Measurements from ENCODE around the gene GLI1. TPM values are rescaled to one million over a fixed set of nuclear protein-coding genes. Genes with fewer than 3 reads are reported as not detected.

The GLI1 gene
- polyA plus RNA-seq, 1 donor (not counting 4 experiments of a cell fraction or from before 2014, with no cell fraction given): 1.0 TPM

DNA sequence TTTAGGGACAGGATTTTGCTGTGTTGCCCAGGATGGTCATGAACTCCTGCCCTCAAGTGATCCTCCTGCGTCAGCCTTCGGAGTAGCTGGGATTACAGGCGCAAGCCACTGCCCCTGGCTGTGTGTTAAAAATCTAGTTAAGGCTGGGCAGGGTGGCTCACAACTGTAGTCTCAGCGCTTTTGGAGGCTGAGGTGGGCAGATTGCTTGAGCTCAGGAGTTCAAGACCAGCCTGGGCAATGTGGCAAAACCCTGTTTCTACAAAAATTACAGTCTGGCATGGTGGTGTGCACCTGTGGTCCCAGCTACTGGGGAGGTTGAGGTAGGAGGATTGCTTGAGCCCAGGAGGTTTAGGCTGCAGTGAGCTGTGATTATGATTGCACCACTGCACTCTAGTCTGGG, 51.6 kb downstream of the GLI1 start:
- Histone ChIP-seq H3K27ac (ENCODE audit: control insufficient read depth, insufficient read depth, low read length) (no peak overlapping the region), H3K9me1 (ENCODE audit: control insufficient read depth, extremely low read depth, insufficient read depth, low read length) (no peaks in the 10 kb centered on the region), H3K4me2 (ENCODE audit: control insufficient read depth, extremely low read depth, insufficient read depth, low read depth, low read length) (no peak overlapping the region), H3K27me3 (ENCODE audit: control insufficient read depth, extremely low read depth, insufficient read depth, low read length) (no peaks in the 10 kb centered on the region), H3K36me3 (ENCODE audit: control insufficient read depth in 2 of 2, extremely low read depth in 1 of 2, insufficient read depth in 2 of 2, low read length in 2 of 2) (peaks cover 29 to 39% of the 10 kb centered on the region in 2 experiments), H3K4me1 (ENCODE audit: control insufficient read depth, extremely low read depth, insufficient read depth, low read length) (peaks cover 6% of the 10 kb centered on the region), H3K79me2 (ENCODE audit: control insufficient read depth, insufficient read depth, low read length) (no peaks in the 10 kb centered on the region), H3K4me3 (ENCODE audit: control insufficient read depth in 2 of 3, extremely low read depth in 1 of 3, insufficient read depth in 2 of 3, low read depth in 1 of 3, low read length in 3 of 3) (no peak overlapping the region), H3K9ac (ENCODE audit: control insufficient read depth, extremely low read depth, insufficient read depth, low read length) (no peak overlapping the region), H4K20me1 (ENCODE audit: control insufficient read depth, extremely low read depth, insufficient read depth, low read length) (peaks cover 11% of the 10 kb centered on the region), H3K9me3 (ENCODE audit: control insufficient read depth, low read depth, low read length) (no peaks in the 10 kb centered on the region), H2AFZ (ENCODE audit: control insufficient read depth, low read length) (no peak overlapping the region)
- dilution Hi-C loops (cut with MboI; ENCODE audit: extremely low pct_ligation_motif_present, low sequenced_read_pairs): no loop called here
- TF ChIP-seq CTCF (optimal IDR thresholded peaks at IDR 0.05 in 1 of 3, IDR thresholded peaks at IDR 0.05 in 1 of 3, conservative IDR thresholded peaks at IDR 0.05 in 1 of 3; ENCODE audit: extremely low read depth in 1 of 3, insufficient read depth in 2 of 3, low read length in 3 of 3) (no peak), EZH2 (IDR thresholded peaks at IDR 0.05; ENCODE audit: low read length) (no peak)
- FAIRE-seq (no peak), DNase-seq (ENCODE audit: low read depth, low spot score) (no peak)

- H3K4me1 ChIP-seq (ENCODE audit: control insufficient read depth, extremely low read depth, insufficient read depth, low read length): peaks cover 6% of the 10 kb centered on the region
- H3K79me2 ChIP-seq (ENCODE audit: control insufficient read depth, insufficient read depth, low read length): no peaks in the 10 kb centered on the region
- no peak overlapping the region for H3K4me3 ChIP-seq (ENCODE audit: control insufficient read depth in 2 of 3, extremely low read depth in 1 of 3, insufficient read depth in 2 of 3, low read depth in 1 of 3, low read length in 3 of 3)
- peaks cover 34 to 40% of the 10 kb centered on the region in 2 experiments for H3K36me3 ChIP-seq (ENCODE audit: control insufficient read depth in 2 of 2, extremely low read depth in 1 of 2, insufficient read depth in 2 of 2, low read length in 2 of 2)
- no peak for FAIRE-seq
- no peak for TF ChIP-seq EZH2 (IDR thresholded peaks at IDR 0.05; ENCODE audit: low read length)
- no peak for TF ChIP-seq CTCF (optimal IDR thresholded peaks at IDR 0.05 in 1 of 3, IDR thresholded peaks at IDR 0.05 in 1 of 3, conservative IDR thresholded peaks at IDR 0.05 in 1 of 3; ENCODE audit: extremely low read depth in 1 of 3, insufficient read depth in 2 of 3, low read length in 3 of 3)
- dilution Hi-C loops (cut with MboI; ENCODE audit: extremely low pct_ligation_motif_present, low sequenced_read_pairs): no loop called here
- H4K20me1 ChIP-seq (ENCODE audit: control insufficient read depth, extremely low read depth, insufficient read depth, low read length): peaks cover 11% of the 10 kb centered on the region
- no peaks in the 10 kb centered on the region for H3K9me1 ChIP-seq (ENCODE audit: control insufficient read depth, extremely low read depth, insufficient read depth, low read length)
- no peak overlapping the region for H3K9ac ChIP-seq (ENCODE audit: control insufficient read depth, extremely low read depth, insufficient read depth, low read length)
- no peak for DNase-seq (ENCODE audit: low read depth, low spot score)
- H3K9me3 ChIP-seq (ENCODE audit: control insufficient read depth, low read depth, low read length): no peaks in the 10 kb centered on the region
- no peak overlapping the region for H2AFZ ChIP-seq (ENCODE audit: control insufficient read depth, low read length)
- H3K4me2 ChIP-seq (ENCODE audit: control insufficient read depth, extremely low read depth, insufficient read depth, low read depth, low read length): no peak overlapping the region
- H3K27ac ChIP-seq (ENCODE audit: control insufficient read depth, insufficient read depth, low read length): no peak overlapping the region
- H3K27me3 ChIP-seq (ENCODE audit: control insufficient read depth, extremely low read depth, insufficient read depth, low read length): no peaks in the 10 kb centered on the region
Measured at GRCh38 chr12:57511588-57512325, 52.2 kb downstream of the GLI1 start.
